Smooth muscle cell of the umbilical artery (primary cell): Measurements from ENCODE around the gene ILKAP. TPM values are rescaled to one million over a fixed set of nuclear protein-coding genes. Genes with fewer than 3 reads are reported as not detected.

Source experiments
- total RNA-seq: library from RNA; depleted of rRNA; stranded (reverse); fragments of >200 nt; gene quantifications from 2 replicates; pipeline ENCODE4 v1.2.3, GENCODE V29; 2014

Gene ILKAP
- 18.5 and 21.1 TPM in 2 replicates for total RNA-seq

DNA sequence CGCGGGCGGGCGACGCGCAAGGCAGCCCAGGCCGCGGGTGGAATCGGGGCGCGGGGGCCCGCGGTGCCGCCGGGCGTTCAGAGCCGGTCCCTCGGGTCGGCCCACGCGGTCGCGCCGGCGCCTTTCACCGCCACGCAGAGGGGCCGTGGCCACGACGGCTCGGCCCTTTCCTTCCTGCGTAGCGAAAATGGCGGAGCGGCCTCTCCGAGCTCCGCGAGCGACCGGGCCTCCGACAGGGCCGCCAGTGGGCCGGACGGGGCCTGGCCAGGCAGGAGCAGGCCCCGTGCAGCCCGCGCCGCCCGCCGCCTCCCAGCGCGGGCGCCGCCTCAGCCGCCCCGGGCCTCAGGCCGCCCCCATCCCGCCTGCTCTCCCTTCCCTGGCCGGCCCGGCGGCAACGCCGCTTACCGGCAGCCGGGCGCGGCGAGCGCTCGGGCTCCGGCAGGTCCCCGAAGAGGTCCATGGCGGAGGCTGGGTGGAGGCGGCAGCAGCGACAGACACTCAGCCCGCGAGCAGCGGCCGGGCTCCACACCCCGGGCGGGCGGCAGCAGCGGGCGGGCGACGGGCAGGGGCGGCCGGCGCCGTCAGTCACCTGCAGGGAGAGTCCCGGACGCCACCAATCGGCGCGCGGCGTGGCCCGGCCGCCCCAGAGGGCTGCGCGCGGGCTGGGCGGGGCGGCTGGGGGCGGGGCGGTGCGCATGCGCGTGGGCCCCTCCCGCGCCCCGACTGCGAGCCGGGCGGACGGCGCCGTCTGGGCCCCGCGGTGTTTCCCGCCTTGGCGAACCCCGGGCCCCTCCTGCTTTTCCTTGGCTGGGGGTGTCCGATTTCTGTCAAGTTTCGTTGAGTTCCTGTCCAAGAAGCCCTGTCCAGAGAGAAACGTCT, at the start of gene ILKAP:
ILKAP (minus strand) TSS at position 602 of the 879 bp plus-strand sequence; CDS start at position 460, 142 bp downstream.

GRCh38 chr2:238239863-238240756, 36.6 kb upstream of the ILKAP start, which contains the start of gene HES6:
TSS of gene HES6 (minus strand) at chr2:238240038. CDS start at chr2:238239905, 133 bp downstream.

GRCh38 chr2:238158509-238159070, 44.9 kb downstream of the ILKAP start, which contains the start of gene ERFE:
TSS of gene ERFE (plus strand) at chr2:238158970. CDS start at chr2:238159008, 38 bp downstream.

DNA sequence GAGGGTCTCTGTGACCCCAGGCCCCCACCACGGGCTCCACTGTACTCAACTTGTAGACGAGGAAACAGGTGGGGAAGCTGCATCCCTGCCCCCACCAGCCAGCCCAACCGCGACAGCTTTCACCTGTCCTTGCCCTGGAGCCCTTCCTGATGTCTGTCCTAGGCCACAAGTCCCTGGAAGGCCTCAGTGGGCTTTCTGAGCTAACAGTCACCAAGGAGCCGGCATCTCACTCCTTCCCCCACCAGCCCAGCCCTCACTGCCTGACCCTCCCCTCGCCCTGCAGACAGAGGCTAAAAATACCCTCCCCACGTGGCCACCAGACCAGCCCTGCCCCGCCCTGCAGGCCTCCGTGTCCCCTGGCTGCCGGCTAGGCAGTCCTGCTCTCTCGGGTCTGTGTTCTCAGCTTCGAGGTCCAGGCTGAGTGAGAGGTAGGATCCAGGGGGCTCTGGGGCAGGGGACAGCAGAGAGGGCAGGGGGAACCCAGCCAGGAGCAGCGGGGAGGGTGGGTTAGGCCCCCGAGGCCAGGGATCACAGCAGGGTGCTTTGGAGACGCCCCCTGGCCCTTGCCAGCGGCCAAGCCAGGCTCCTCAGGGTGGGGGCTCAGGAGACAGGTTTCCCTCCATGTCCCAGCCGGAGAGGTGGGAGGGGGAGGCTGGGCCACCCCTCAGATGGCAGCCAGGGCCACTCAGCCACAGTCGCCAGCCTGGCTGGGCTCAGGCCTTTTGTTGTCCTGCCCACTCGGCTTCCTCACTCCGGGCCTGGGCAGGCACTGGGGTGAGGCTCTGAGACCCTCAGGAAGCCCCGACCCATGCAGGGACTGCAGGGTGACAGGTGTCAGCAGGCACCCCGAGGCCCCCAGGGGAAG, 64.9 kb downstream of the ILKAP start, which contains the start of gene KLHL30:
KLHL30 (plus strand) TSS at position 338 of the 865 bp plus-strand sequence. CDS start 2,087 bp downstream, outside the sequence.

Other genes starting within 250 kb of the ILKAP start
- 65.9 and 66.1 TPM in 2 replicates for gene UBE2F, start 236.7 kb downstream of the ILKAP start, total RNA-seq
- 14.8 and 16.9 TPM in 2 replicates for gene SCLY, start 142.7 kb downstream of the ILKAP start, total RNA-seq
- gene ESPNL, start 103.4 kb downstream of the ILKAP start, total RNA-seq, result 1.5 and 1.9 TPM in 2 replicates
- under 0.01 and 0.14 TPM in 2 replicates for gene KLHL30, start 65.0 kb downstream of the ILKAP start, total RNA-seq
- gene ERFE, start 44.7 kb downstream of the ILKAP start, total RNA-seq, result 0.65 TPM in 1 of 2 replicates, not detected in the other
- gene HES6, start 36.3 kb upstream of the ILKAP start, total RNA-seq, result 1.2 and 2.4 TPM in 2 replicates
- gene PER2, start 84.9 kb upstream of the ILKAP start, total RNA-seq, result 1.5 and 5.9 TPM in 2 replicates
- gene TRAF3IP1, start 116.8 kb upstream of the ILKAP start, total RNA-seq, result 10.1 and 15.9 TPM in 2 replicates
- gene ASB1, start 223.2 kb upstream of the ILKAP start, total RNA-seq, result 24.1 and 60.6 TPM in 2 replicates